Measurements from ENCODE around the gene ANGPT4. TPM values are rescaled to one million over a fixed set of nuclear protein-coding genes. Genes with fewer than 3 reads are reported as not detected.

The ANGPT4 gene
- polyA plus RNA-seq, 4 donors: 0.01 to 0.70 TPM; not detected in 2

GRCh38 chr20:946826-947225 lies 30.7 kb upstream of the ANGPT4 start:
- DNase-seq: no peak
- no peak for FAIRE-seq
- H3K9me3 ChIP-seq (ENCODE audit: control insufficient read depth in 2 of 2, insufficient read depth in 1 of 2, low read depth in 1 of 2, low read length in 1 of 2): no peaks in the 10 kb centered on the region
- peaks cover 0 to 19% (median 0%) of the 10 kb centered on the region in 3 donors for H3K4me1 ChIP-seq (ENCODE audit: control insufficient read depth in 3 of 3, insufficient read depth in 2 of 3, low read depth in 1 of 3, low read length in 2 of 3)
- no peaks in the 10 kb centered on the region for H3K36me3 ChIP-seq (ENCODE audit: control insufficient read depth in 3 of 3, insufficient read depth in 2 of 3, low read depth in 1 of 3, low read length in 3 of 3)
- no peaks in the 10 kb centered on the region for H3K27me3 ChIP-seq (ENCODE audit: control insufficient read depth in 3 of 3, insufficient read depth in 3 of 3, low read length in 3 of 3)
- no peak overlapping the region for H3K27ac ChIP-seq (ENCODE audit: low read depth in 1 of 3, low read length in 2 of 3)
- 65 to 92% (median 86%) methylated on average over 5 to 8 of the region's 8 CpGs for WGBS, 3 donors
- no peak overlapping the region for H3K4me3 ChIP-seq (ENCODE audit: low read depth in 1 of 3, low read length in 3 of 3)

- H3K27me3 ChIP-seq (ENCODE audit: control insufficient read depth in 3 of 3, insufficient read depth in 3 of 3, low read length in 3 of 3): no peaks in the 10 kb centered on the region
- FAIRE-seq (no peak), DNase-seq (no peak)
- H3K4me1 ChIP-seq (ENCODE audit: control insufficient read depth in 3 of 3, insufficient read depth in 2 of 3, low read depth in 1 of 3, low read length in 2 of 3): peaks cover 0 to 19% (median 0%) of the 10 kb centered on the region in 3 donors
- no peak overlapping the region for H3K27ac ChIP-seq (ENCODE audit: low read depth in 1 of 3, low read length in 2 of 3)
- H3K9me3 ChIP-seq (ENCODE audit: control insufficient read depth in 2 of 2, insufficient read depth in 1 of 2, low read depth in 1 of 2, low read length in 1 of 2): no peaks in the 10 kb centered on the region
- no peaks in the 10 kb centered on the region for H3K36me3 ChIP-seq (ENCODE audit: control insufficient read depth in 3 of 3, insufficient read depth in 2 of 3, low read depth in 1 of 3, low read length in 3 of 3)
- 91 to 94% (median 94%) methylated on average over 13 of the region's 13 CpGs for WGBS, 3 donors
- H3K4me3 ChIP-seq (ENCODE audit: low read depth in 1 of 3, low read length in 3 of 3): no peak overlapping the region
Observed at GRCh38 chr20:945841-946240, 29.7 kb upstream of the ANGPT4 start.

- H3K27me3 ChIP-seq (ENCODE audit: control insufficient read depth in 3 of 3, insufficient read depth in 3 of 3, low read length in 3 of 3): no peaks in the 10 kb centered on the region
- peak in 1 of 2 donors; percentile 11 for DNase-seq
- H3K36me3 ChIP-seq (ENCODE audit: control insufficient read depth in 3 of 3, insufficient read depth in 2 of 3, low read depth in 1 of 3, low read length in 3 of 3): no peaks in the 10 kb centered on the region
- no peak overlapping the region for H3K4me3 ChIP-seq (ENCODE audit: low read depth in 1 of 3, low read length in 3 of 3)
- H3K9me3 ChIP-seq (ENCODE audit: control insufficient read depth in 2 of 2, insufficient read depth in 1 of 2, low read depth in 1 of 2, low read length in 1 of 2): no peaks in the 10 kb centered on the region
- 70 to 81% (median 74%) methylated on average over 12 to 13 of the region's 13 CpGs for WGBS, 3 donors
- H3K27ac ChIP-seq (ENCODE audit: low read depth in 1 of 3, low read length in 2 of 3): no peak overlapping the region
- FAIRE-seq: no peak
- peaks cover 0 to 19% (median 0%) of the 10 kb centered on the region in 3 donors for H3K4me1 ChIP-seq (ENCODE audit: control insufficient read depth in 3 of 3, insufficient read depth in 2 of 3, low read depth in 1 of 3, low read length in 2 of 3)
Observed at GRCh38 chr20:944774-945410, 28.8 kb upstream of the ANGPT4 start.

- 44 to 77% (median 58%) methylated on average over 9 of the region's 9 CpGs for WGBS, 3 donors
Observed at GRCh38 chr20:944148-944547, 28.0 kb upstream of the ANGPT4 start.

GRCh38 chr20:942611-943010 lies 26.5 kb upstream of the ANGPT4 start:
- WGBS, 3 donors: 77 to 78% (median 77%) methylated on average over 7 of the region's 7 CpGs
- no peaks in the 10 kb centered on the region for H3K27me3 ChIP-seq (ENCODE audit: control insufficient read depth in 3 of 3, insufficient read depth in 3 of 3, low read length in 3 of 3)
- no peaks in the 10 kb centered on the region for H3K36me3 ChIP-seq (ENCODE audit: control insufficient read depth in 3 of 3, insufficient read depth in 2 of 3, low read depth in 1 of 3, low read length in 3 of 3)
- H3K4me1 ChIP-seq (ENCODE audit: control insufficient read depth in 3 of 3, insufficient read depth in 2 of 3, low read depth in 1 of 3, low read length in 2 of 3): peaks cover 0 to 19% (median 0%) of the 10 kb centered on the region in 3 donors
- no peak overlapping the region for H3K4me3 ChIP-seq (ENCODE audit: low read depth in 1 of 3, low read length in 3 of 3)
- H3K9me3 ChIP-seq (ENCODE audit: control insufficient read depth in 2 of 2, insufficient read depth in 1 of 2, low read depth in 1 of 2, low read length in 1 of 2): no peaks in the 10 kb centered on the region
- DNase-seq (no peak), FAIRE-seq (no peak)
- no peak overlapping the region for H3K27ac ChIP-seq (ENCODE audit: low read depth in 1 of 3, low read length in 2 of 3)

More at GRCh38 chr20:944148-944547, 28.0 kb upstream of the ANGPT4 start:
- no peak for DNase-seq
- Histone ChIP-seq H3K4me3 (ENCODE audit: low read depth in 1 of 3, low read length in 3 of 3) (no peak overlapping the region), H3K4me1 (ENCODE audit: control insufficient read depth in 3 of 3, insufficient read depth in 2 of 3, low read depth in 1 of 3, low read length in 2 of 3) (peaks cover 0 to 19% (median 0%) of the 10 kb centered on the region in 3 donors), H3K27ac (ENCODE audit: low read depth in 1 of 3, low read length in 2 of 3) (no peak overlapping the region), H3K27me3 (ENCODE audit: control insufficient read depth in 3 of 3, insufficient read depth in 3 of 3, low read length in 3 of 3) (no peaks in the 10 kb centered on the region), H3K9me3 (ENCODE audit: control insufficient read depth in 2 of 2, insufficient read depth in 1 of 2, low read depth in 1 of 2, low read length in 1 of 2) (no peaks in the 10 kb centered on the region), H3K36me3 (ENCODE audit: control insufficient read depth in 3 of 3, insufficient read depth in 2 of 3, low read depth in 1 of 3, low read length in 3 of 3) (no peaks in the 10 kb centered on the region)
- FAIRE-seq: no peak

GRCh38 chr20:940926-941325 lies 24.8 kb upstream of the ANGPT4 start:
- no peaks in the 10 kb centered on the region for H3K27me3 ChIP-seq (ENCODE audit: control insufficient read depth in 3 of 3, insufficient read depth in 3 of 3, low read length in 3 of 3)
- H3K36me3 ChIP-seq (ENCODE audit: control insufficient read depth in 3 of 3, insufficient read depth in 2 of 3, low read depth in 1 of 3, low read length in 3 of 3): no peaks in the 10 kb centered on the region
- peaks cover 0 to 19% (median 0%) of the 10 kb centered on the region in 3 donors for H3K4me1 ChIP-seq (ENCODE audit: control insufficient read depth in 3 of 3, insufficient read depth in 2 of 3, low read depth in 1 of 3, low read length in 2 of 3)
- 44 to 61% (median 54%) methylated on average over 5 of the region's 5 CpGs for WGBS, 3 donors
- H3K9me3 ChIP-seq (ENCODE audit: control insufficient read depth in 2 of 2, insufficient read depth in 1 of 2, low read depth in 1 of 2, low read length in 1 of 2): no peaks in the 10 kb centered on the region
- FAIRE-seq (no peak), DNase-seq (peak in 1 of 2 donors; percentile 57)
- H3K27ac ChIP-seq (ENCODE audit: low read depth in 1 of 3, low read length in 2 of 3): no peak overlapping the region
- no peak overlapping the region for H3K4me3 ChIP-seq (ENCODE audit: low read depth in 1 of 3, low read length in 3 of 3)

- no peak overlapping the region for H3K27ac ChIP-seq (ENCODE audit: low read depth in 1 of 3, low read length in 2 of 3)
- H3K36me3 ChIP-seq (ENCODE audit: control insufficient read depth in 3 of 3, insufficient read depth in 2 of 3, low read depth in 1 of 3, low read length in 3 of 3): no peaks in the 10 kb centered on the region
- no peaks in the 10 kb centered on the region for H3K9me3 ChIP-seq (ENCODE audit: control insufficient read depth in 2 of 2, insufficient read depth in 1 of 2, low read depth in 1 of 2, low read length in 1 of 2)
- no peak for DNase-seq
- WGBS, 3 donors: 89 to 95% (median 90%) methylated on average over 5 of the region's 5 CpGs
- H3K27me3 ChIP-seq (ENCODE audit: control insufficient read depth in 3 of 3, insufficient read depth in 3 of 3, low read length in 3 of 3): peaks cover 0 to 5% (median 0%) of the 10 kb centered on the region in 3 donors
- no peak for FAIRE-seq
- H3K4me1 ChIP-seq (ENCODE audit: control insufficient read depth in 3 of 3, insufficient read depth in 2 of 3, low read depth in 1 of 3, low read length in 2 of 3): peaks cover 0 to 12% (median 0%) of the 10 kb centered on the region in 3 donors
- no peak overlapping the region for H3K4me3 ChIP-seq (ENCODE audit: low read depth in 1 of 3, low read length in 3 of 3)
Observed at GRCh38 chr20:939606-940005, 23.5 kb upstream of the ANGPT4 start.

- Histone ChIP-seq H3K4me1 (ENCODE audit: control insufficient read depth in 3 of 3, insufficient read depth in 2 of 3, low read depth in 1 of 3, low read length in 2 of 3) (peaks cover 0 to 5% (median 3%) of the 10 kb centered on the region in 3 donors), H3K27ac (ENCODE audit: low read depth in 1 of 3, low read length in 2 of 3) (no peak overlapping the region), H3K4me3 (ENCODE audit: low read depth in 1 of 3, low read length in 3 of 3) (no peak overlapping the region), H3K36me3 (ENCODE audit: control insufficient read depth in 3 of 3, insufficient read depth in 2 of 3, low read depth in 1 of 3, low read length in 3 of 3) (no peaks in the 10 kb centered on the region), H3K27me3 (ENCODE audit: control insufficient read depth in 3 of 3, insufficient read depth in 3 of 3, low read length in 3 of 3) (peaks cover 0 to 9% (median 0%) of the 10 kb centered on the region in 3 donors), H3K9me3 (ENCODE audit: control insufficient read depth in 2 of 2, insufficient read depth in 1 of 2, low read depth in 1 of 2, low read length in 1 of 2) (peaks cover 0 to 19% of the 10 kb centered on the region in 2 donors)
- 58 to 67% (median 67%) methylated on average over 9 of the region's 9 CpGs for WGBS, 3 donors
- no peak for DNase-seq
- no peak for FAIRE-seq
Observed at GRCh38 chr20:934186-934840, 18.2 kb upstream of the ANGPT4 start.
